Activated CD8-positive, alpha-beta memory T cell treated with anti-CD3 and anti-CD28 coated beads for 36 hours (primary cell): Measurements from ENCODE around the gene HYDIN. TPM values are rescaled to one million over a fixed set of nuclear protein-coding genes. Genes with fewer than 3 reads are reported as not detected.

ENCODE experiments used
- CTCF ChIA-PET: fragments of 350-600 bp; sonication (Branson Sonifier 250); formaldehyde crosslinking; loops from one replicate; lab custom pipeline; 2021; ENCODE audit warnings: antibody characterized with exemption; lab: Charles Lee
- POLR2A ChIA-PET: fragments of 350-600 bp; sonication (Branson Sonifier 250); formaldehyde crosslinking; loops from one replicate; lab custom pipeline; 2021; ENCODE audit warnings: antibody characterized with exemption; lab: Charles Lee
- total RNA-seq, 2 experiments: library from RNA; stranded (reverse); gene quantifications; one replicate each; pipeline ENCODE4 v1.2.3, GENCODE V29; 2021

HYDIN gene
- total RNA-seq, 2 experiments from 2014 or later, result not detected

DNA sequence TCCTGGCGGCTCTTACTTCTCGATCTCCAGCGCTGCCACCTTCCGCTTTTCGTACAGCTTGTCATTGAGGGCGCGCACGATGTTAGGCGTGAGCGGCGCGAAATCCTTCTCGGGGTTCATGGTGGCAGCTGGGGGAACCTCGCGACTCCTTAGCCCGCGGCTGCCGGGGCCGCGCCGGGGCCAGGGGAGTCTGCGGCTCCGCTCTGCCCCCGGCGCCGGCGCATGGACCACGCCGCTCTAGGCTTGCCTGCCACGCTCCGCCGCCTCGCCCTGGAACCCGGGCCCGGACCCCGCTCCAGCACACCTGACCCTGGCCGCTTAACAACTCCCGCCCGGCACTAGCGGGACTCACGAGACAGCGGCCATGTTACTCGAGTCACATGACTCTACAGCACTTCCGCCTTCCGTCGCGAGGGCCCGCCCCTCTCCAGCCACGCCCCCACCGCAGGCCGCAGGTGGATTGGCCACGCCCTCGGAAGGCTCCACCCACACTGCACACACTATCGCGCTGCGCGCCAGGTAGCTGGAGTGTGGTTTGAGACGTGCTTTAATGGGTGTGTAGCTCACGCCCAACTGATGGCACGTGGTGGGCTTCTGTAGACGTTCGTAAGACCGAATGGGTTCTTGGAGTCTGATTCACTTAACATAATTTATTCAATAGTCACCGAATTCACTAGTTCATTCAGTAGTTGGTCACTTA is 429.6 kb downstream of the HYDIN start, which contains the start of gene VAC14:
Gene VAC14, minus strand, starts transcription at position 378 of the 700 bp plus-strand sequence. Its CDS starts 258 bp downstream, at position 120.
- CTCF ChIA-PET, result interaction anchor here (0.7 to 1.2 kb wide), 2 partner anchors 11 to 557 kb away, joined by 3 read pairs; no protein-coding TSS in a partner anchor
- POLR2A ChIA-PET, result interaction anchor here (0.5 to 1.0 kb wide), 3 partner anchors 21 to 920 kb away, joined by 4 to 7 read pairs (median 5); no protein-coding TSS in a partner anchor

GRCh38 chr16:70800311-70800710 is 430.2 kb downstream of the HYDIN start:
- ChIA-PET CTCF (interaction anchor here (0.5 kb wide), 1 partner anchor 874 kb away, joined by 3 read pairs; no protein-coding TSS in a partner anchor), POLR2A (no interaction called here)

DNA sequence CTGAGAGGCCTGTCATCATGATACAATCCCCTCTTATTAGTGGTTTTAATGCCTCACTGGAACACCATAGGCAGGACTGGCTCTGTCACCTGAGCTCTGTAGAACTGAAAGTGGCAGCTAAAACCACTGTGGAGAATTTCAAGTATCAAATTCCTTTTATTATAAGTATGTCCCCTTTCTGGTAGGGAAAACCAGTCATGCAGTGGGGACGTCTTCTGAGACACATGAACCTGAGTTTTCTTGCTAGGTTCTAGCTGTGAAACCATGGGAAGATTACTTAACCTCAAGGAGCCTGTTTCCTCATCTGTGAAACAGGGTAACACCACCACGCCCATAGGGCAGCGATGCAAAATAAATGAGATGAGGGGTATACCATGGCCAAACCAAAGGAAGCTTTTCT is 434.2 kb downstream of the HYDIN start:
- CTCF ChIA-PET, result no interaction called here
- POLR2A ChIA-PET, result no interaction called here

DNA sequence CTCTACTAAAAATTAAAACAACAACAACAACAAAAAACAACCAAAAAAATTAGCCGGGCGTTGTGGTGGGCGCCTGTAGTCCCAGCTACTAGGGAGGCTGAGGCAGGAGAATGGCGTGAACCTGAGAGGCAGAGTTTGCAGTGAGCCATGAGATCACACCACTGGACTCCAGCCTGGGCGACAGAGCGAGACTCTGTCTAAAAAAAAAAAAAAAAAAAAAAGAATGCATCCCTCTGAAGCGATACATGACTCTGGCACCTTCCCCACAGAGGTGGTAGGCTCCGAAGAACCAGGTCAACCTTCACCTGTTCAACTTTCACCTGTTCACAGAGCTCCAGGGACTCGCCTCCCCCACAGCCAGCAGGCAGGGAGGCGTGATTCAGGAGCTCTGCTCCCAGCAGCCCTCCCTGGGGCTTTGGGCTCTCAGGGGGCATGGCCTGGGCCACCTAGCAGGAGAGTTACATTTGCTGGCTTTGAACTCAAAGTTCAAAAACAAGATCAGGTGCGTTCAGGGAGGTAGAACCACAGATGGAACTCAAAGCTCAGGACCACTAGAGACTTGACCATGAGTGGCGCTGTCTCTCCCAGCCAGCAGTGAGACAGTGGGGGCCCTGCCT is 435.1 kb downstream of the HYDIN start:
- ChIA-PET CTCF (no interaction called here), POLR2A (no interaction called here)

GRCh38 chr16:70793851-70794502 is 436.5 kb downstream of the HYDIN start:
- POLR2A ChIA-PET, result no interaction called here
- CTCF ChIA-PET, result no interaction called here

DNA sequence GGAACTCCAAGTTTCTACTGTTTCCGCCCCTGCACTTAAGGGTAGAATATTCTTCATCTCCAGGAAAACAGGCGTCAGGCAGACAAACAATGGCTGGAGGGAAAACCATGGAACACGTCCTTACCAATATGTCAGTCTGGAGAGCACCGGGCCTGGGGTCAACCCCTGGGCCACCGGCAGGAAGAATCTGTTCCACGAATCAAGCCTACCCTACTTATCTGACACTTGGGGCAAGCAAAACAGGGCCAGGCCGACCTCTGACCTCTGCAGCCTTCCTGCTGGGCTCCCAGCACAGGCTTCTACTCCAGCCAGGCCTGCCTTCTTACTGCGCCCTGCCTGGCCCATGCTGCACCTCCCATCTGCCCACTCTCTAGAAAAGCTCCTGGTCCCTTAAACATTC is 439.7 kb downstream of the HYDIN start:
- ChIA-PET POLR2A (no interaction called here), CTCF (interaction anchor here (1.5 kb wide), 1 partner anchor 10 kb away, joined by 3 read pairs; the partner anchor contains the start of gene VAC14)

DNA sequence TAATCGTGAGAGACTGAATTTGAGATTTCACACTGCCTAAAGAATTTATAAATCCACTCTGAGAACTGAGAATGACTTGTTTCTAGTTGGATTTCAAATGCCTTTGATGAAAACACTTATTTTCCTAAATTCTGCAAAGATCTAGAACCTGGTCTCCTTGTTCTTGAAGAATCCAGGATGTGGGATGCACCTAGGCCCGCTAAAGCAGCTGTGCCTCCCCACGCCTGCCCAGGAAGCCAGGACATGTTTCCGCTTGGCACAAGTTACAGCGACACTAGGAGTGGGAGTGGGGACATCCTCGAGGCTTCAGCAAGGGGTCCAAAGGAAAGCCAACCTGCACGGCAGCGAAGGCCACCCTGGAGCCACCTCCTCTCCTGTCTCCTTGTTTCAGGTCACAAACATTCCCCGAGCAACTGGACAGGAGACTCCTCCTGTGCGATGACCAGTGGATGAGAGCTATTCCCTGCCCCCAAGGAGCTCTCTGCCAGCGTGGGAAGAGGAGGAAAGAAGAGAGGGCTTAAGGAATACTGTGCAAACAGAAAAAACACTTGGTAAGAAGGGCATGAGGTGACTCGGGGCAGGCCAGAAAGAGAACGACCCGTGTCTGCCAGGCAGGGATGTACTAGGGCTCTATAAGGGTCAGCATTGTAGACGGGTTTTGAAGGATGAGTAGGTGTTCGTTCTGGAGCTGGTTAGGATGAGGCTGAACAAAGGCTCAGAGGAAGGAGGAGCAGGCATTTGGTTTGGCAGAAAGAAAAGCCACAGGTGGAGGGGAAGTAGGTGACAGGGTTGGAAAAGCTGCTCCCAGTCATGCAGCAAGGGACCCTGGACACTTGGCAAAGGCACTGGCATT is 440.7 kb downstream of the HYDIN start:
- ChIA-PET CTCF (interaction anchor here (1.5 kb wide), 1 partner anchor 11 kb away, joined by 3 read pairs; the partner anchor contains the start of gene VAC14), POLR2A (no interaction called here)

DNA sequence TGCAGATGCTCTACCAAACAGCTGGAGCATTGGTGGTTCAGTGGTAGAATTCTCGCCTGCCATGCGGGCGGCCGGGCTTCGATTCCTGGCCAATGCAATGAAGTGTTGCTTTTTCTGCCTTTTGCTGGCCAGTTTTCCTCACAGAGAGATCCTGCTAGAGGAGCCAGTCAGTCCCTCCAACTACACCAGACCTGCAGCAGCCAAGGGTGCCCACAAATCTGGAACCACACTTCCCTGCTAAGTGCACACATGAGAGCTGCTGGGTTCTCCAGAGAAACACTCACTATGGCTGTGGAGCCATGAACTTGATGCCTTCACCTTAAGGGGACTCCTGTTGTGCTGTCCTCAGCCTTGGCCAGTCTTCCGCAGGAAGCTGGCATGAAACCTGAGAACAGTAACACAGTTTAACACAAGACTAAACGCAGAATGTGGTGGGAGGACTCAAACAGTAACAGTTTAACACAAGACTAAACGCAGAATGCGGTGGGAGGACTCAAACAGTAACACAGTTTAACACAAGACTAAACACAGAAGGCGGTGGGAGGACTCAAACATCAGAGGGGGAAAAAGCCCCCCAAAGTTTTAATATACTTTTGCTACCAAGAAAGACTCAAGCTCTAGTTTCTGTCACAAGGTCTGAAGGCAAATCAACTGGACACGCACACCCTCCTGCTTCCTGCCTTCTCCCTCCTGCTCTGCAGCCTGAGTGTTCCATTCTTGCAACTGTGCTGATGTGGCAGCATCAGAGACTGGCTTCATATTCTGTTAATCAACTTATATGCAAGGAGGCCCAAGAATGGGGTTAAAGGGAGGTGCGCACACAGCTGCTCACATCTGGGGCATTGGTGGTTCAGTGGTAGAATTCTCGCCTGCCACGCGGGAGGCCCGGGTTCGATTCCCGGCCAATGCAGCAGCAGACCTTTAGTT is 441.6 kb downstream of the HYDIN start:
- CTCF ChIA-PET, result interaction anchor here (1.5 kb wide), 1 partner anchor 12 kb away, joined by 3 read pairs; the partner anchor contains the start of gene VAC14
- POLR2A ChIA-PET, result no interaction called here

- ChIA-PET POLR2A (no interaction called here), CTCF (no interaction called here)
These were observed 444.3 kb downstream of the HYDIN start for GRCh38 chr16:70786020-70786755.

DNA sequence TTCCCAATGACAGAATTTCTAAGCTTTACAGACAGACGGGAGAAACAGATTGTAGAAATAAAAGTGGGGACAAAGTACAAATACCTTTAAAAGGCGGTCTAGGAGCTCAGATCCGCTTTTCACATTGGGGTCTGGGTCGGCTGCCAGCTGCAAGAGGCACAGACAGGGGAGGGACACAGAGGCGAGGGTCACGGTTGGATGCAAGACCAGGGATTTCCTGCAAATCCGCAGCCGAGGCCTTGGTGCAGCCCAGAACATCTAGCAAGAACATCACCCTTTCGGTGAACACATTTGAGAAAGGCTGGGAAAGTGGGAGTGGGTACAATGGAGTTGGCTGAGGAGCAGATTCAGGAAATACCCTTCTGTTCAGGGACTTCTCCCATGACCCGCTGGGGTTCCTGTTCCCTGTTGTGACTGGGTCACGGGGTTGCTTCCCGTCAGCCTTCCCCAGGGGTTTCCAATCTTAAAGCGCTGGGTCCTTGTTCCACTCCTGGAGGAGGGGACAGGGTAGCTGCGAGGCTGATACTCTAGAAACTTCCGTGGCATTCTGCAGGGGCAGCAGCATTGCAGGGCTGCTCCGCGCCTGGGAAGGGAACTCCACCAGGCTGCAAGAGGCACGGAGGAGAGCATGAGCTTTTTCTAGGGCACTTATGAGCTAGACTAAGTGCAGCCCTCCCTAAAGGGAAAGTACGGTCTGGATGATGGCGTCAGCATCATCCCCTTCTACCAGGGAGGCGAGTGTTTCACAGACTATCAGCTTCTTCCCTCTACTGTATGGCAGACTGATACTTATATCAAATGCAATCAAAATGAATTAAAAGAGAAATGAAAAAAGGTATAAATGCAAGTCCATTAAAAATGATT is 445.6 kb downstream of the HYDIN start:
- ChIA-PET CTCF (interaction anchor here (1.0 kb wide), 1 partner anchor 47 kb away, joined by 3 read pairs; no protein-coding TSS in a partner anchor), POLR2A (interaction anchor here (0.5 kb wide), 1 partner anchor 14 kb away, joined by 3 read pairs; no protein-coding TSS in a partner anchor)

DNA sequence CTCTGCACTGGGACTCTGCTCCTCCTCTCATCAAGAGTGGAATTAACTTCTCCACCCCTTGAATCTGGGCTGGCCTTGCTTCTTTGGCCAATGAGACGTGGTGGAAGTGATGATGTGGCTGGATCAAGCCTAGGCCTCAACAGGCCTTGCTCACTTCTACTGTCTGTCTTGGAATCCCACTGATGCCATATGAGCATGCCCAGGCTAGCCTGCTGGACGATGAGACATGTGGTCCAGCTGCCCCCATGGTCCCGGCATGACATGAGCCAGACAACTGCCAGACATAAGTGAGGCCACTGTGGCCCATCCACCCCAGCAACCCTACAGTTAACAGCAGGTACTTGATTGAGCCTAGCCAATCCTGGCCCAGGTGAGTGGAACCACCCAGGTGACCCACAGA is 448.3 kb downstream of the HYDIN start:
- CTCF ChIA-PET, result interaction anchor here (1.3 kb wide), 1 partner anchor 12 kb away, joined by 4 read pairs; no protein-coding TSS in a partner anchor
- POLR2A ChIA-PET, result no interaction called here

DNA sequence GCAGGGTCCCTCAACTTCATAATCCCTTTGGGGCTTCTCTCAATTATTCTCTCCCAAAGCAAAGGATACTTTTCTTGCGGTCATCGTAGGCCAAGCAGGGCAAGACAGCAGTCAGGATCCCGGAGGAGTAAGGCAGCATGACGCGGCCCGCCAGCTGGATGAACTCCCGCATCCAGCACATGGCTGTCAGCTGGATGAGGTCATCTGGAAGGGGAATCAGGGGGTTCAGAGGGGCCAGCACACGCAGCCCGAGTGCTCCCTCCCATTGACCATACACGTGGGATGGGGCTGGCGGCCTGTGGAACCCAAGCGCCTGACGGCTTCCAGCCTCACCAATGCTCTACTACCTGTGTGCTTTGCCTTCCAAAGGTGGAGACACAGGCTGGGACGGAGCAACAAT is 448.7 kb downstream of the HYDIN start:
- ChIA-PET CTCF (interaction anchor here (0.6 to 1.3 kb wide), 2 partner anchors 11 to 190 kb away, joined by 3 to 4 read pairs; no protein-coding TSS in a partner anchor), POLR2A (no interaction called here)

DNA sequence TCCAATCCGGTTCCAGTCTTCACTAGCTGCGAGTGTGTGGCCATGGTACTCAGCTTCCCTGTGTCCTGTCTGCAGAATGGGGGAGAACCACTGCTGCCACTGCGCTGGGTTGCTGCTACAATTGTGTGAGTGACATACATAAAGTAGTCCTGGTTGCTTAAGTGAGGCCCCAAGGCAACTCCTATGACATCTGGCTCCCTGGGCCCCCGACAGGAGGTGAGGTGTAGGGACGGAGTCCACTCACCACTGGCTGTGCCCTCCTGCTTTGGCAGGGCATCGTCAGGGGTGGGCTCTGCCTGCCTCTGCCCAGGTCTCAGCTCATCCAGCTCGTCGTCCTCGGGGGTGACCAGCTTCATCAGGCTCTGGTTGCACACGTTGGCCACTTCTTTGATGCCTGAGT is 450.0 kb downstream of the HYDIN start:
- ChIA-PET POLR2A (interaction anchor here (0.7 kb wide), 1 partner anchor 21 kb away, joined by 7 read pairs; no protein-coding TSS in a partner anchor), CTCF (interaction anchor here (0.7 to 1.8 kb wide), 2 partner anchors 10 to 632 kb away, joined by 3 to 5 read pairs; no protein-coding TSS in a partner anchor)

GRCh38 chr16:70779361-70779760 is 451.2 kb downstream of the HYDIN start:
- ChIA-PET POLR2A (no interaction called here), CTCF (interaction anchor here (1.8 kb wide), 1 partner anchor 9 kb away, joined by 5 read pairs; no protein-coding TSS in a partner anchor)

- POLR2A ChIA-PET, result no interaction called here
- CTCF ChIA-PET, result interaction anchor here (1.8 kb wide), 1 partner anchor 8 kb away, joined by 5 read pairs; no protein-coding TSS in a partner anchor
These were observed 451.6 kb downstream of the HYDIN start for GRCh38 chr16:70778901-70779309.

GRCh38 chr16:70777973-70778406 is 452.5 kb downstream of the HYDIN start:
- ChIA-PET CTCF (no interaction called here), POLR2A (no interaction called here)
